GM18517 (cell line): ENCODE results near the gene LPP.

Experiments used
- ATAC-seq: cut with Tn5 transposase; IDR thresholded peaks from one replicate; pipeline ENCODE4 v1.9.1; 2021; ENCODE audit warnings: mild to moderate bottlenecking, moderate library complexity; ENCODE audit not compliant: unreplicated experiment

The LPP gene

GRCh38 chr3:188135271-188135670 lies 18.7 kb upstream of the LPP start:
- no peak for ATAC-seq

- no peak for ATAC-seq
Observed at GRCh38 chr3:188137051-188137450, 16.9 kb upstream of the LPP start.

- ATAC-seq = no peak
Observed at GRCh38 chr3:188139466-188139865, 14.5 kb upstream of the LPP start.

GRCh38 chr3:188146219-188146618 lies 7.7 kb upstream of the LPP start:
- ATAC-seq = no peak

GRCh38 chr3:188147782-188148181 lies 6.2 kb upstream of the LPP start:
- no peak for ATAC-seq

- no peak for ATAC-seq
Observed at GRCh38 chr3:188148318-188148717, 5.6 kb upstream of the LPP start.

- ATAC-seq = no peak
Observed at GRCh38 chr3:188149587-188149986, 4.4 kb upstream of the LPP start.

- no peak for ATAC-seq
Observed at GRCh38 chr3:188150982-188151381, 3.0 kb upstream of the LPP start.

GRCh38 chr3:188151438-188151837 lies 2.5 kb upstream of the LPP start:
- no peak for ATAC-seq

- ATAC-seq = no peak
Observed at GRCh38 chr3:188152660-188153436, 1.1 kb upstream of the LPP start.

GRCh38 chr3:188153437-188154013 lies 432 bp upstream of the LPP start:
- ATAC-seq = peak; percentile 23

- ATAC-seq = no peak
Observed at GRCh38 chr3:188154809-188155574, 1.0 kb downstream of the LPP start.

GRCh38 chr3:188156056-188156455 lies 2.1 kb downstream of the LPP start:
- no peak for ATAC-seq

GRCh38 chr3:188157407-188157806 lies 3.5 kb downstream of the LPP start:
- no peak for ATAC-seq

- no peak for ATAC-seq
Observed at GRCh38 chr3:188157971-188158370, 4.0 kb downstream of the LPP start.

- no peak for ATAC-seq
Observed at GRCh38 chr3:188158731-188159310, 4.9 kb downstream of the LPP start.

- ATAC-seq = no peak
Observed at GRCh38 chr3:188160751-188161150, 6.8 kb downstream of the LPP start.

GRCh38 chr3:188164248-188164687 lies 10.3 kb downstream of the LPP start:
- ATAC-seq = no peak

GRCh38 chr3:188165596-188165995 lies 11.6 kb downstream of the LPP start:
- ATAC-seq = no peak

- no peak for ATAC-seq
Observed at GRCh38 chr3:188166441-188166840, 12.5 kb downstream of the LPP start.

GRCh38 chr3:188168186-188168585 lies 14.2 kb downstream of the LPP start:
- ATAC-seq = no peak

- ATAC-seq = no peak
Observed at GRCh38 chr3:188168648-188169047, 14.7 kb downstream of the LPP start.
